ENCODE measurements around the gene CDYL2.

DNA sequence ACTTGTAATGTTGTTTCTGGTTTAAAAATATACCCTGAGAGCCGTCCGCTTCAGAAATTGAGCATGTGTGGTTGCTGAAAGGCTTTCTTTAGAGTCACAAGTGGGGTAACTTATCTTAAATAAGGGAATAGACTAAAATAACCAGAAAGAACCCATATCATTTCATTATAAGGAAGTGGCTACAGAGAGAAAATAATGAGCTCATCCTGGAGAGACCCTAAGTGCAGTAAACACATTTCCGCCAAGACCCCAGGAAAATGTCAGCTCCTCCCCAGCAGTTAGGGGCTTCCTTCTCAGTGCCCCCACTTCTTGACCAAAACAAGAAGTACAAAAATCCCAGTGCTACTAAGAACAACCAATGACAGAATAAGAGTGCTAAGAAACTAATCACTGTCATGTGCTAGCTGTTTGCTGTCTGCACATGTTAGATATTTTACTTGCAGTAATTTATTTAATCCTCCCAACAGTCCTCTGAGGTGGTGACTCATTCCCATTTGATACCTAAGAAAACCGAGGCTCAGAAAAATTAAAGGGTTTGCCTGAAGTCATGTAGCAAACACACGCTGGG lies 83.5 kb downstream of the CDYL2 start:
- no peak for TF ChIP-seq POLR2A (IDR thresholded peaks at IDR 0.05)
- TF ChIP-seq, protein P1, sequence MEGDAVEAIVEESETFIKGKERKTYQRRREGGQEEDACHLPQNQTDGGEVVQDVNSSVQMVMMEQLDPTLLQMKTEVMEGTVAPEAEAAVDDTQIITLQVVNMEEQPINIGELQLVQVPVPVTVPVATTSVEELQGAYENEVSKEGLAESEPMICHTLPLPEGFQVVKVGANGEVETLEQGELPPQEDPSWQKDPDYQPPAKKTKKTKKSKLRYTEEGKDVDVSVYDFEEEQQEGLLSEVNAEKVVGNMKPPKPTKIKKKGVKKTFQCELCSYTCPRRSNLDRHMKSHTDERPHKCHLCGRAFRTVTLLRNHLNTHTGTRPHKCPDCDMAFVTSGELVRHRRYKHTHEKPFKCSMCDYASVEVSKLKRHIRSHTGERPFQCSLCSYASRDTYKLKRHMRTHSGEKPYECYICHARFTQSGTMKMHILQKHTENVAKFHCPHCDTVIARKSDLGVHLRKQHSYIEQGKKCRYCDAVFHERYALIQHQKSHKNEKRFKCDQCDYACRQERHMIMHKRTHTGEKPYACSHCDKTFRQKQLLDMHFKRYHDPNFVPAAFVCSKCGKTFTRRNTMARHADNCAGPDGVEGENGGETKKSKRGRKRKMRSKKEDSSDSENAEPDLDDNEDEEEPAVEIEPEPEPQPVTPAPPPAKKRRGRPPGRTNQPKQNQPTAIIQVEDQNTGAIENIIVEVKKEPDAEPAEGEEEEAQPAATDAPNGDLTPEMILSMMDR (IDR thresholded peaks at IDR 0.05) = no peak

Measured in Peyer's patch (tissue), 4 donors.